GM13976 (cell line): ENCODE data around the gene ZNF638.

Source experiments
- DNase-seq: peaks from one replicate; pipeline ENCODE4 v3.0.0; 2012; ENCODE audit warnings: low spot score
- CTCF ChIP-seq: IDR thresholded peaks from 2 replicates; pipeline ENCODE4 v1.5.1; 2012; ENCODE audit warnings: borderline replicate concordance, mild to moderate bottlenecking; ENCODE audit not compliant: insufficient read depth; ENCODE audit errors: extremely low read depth, missing control alignments, control extremely low read depth
- in situ Hi-C: fragments of 300-500 bp; cut with MboI; formaldehyde crosslinking; loops from one replicate; pipeline ENCODE4 v1.12.0; 2022; ENCODE audit warnings: low sequenced_read_pairs, mixed read lengths, inconsistent platforms; ENCODE audit not compliant: unreplicated experiment

ZNF638 gene

GRCh38 chr2:71465356-71465755, 133.8 kb downstream of the ZNF638 start:
- no peak for TF ChIP-seq CTCF
- DNase-seq = no peak
- in situ Hi-C loops = no loop called here

GRCh38 chr2:71465961-71466300, 134.3 kb downstream of the ZNF638 start:
- TF ChIP-seq CTCF = no peak
- in situ Hi-C loops = no loop called here
- DNase-seq = no peak

GRCh38 chr2:71466301-71467179, 135.0 kb downstream of the ZNF638 start:
- in situ Hi-C loops = no loop called here
- TF ChIP-seq CTCF = no peak
- DNase-seq = peak; percentile 66

GRCh38 chr2:71467180-71467815, 135.7 kb downstream of the ZNF638 start:
- no peak for TF ChIP-seq CTCF
- DNase-seq = no peak
- in situ Hi-C loops = no loop called here

- DNase-seq = no peak
- no peak for TF ChIP-seq CTCF
- in situ Hi-C loops = no loop called here
These were observed 136.9 kb downstream of the ZNF638 start for GRCh38 chr2:71468279-71469015.

- no peak for DNase-seq
- no peak for TF ChIP-seq CTCF
- in situ Hi-C loops = no loop called here
These were observed 138.1 kb downstream of the ZNF638 start for GRCh38 chr2:71469403-71470398.
